ENCODE data around the gene FAH. TPM values are rescaled to one million over a fixed set of nuclear protein-coding genes. Genes with fewer than 3 reads are reported as not detected.

FAH gene
- total and polyA plus RNA-seq, 2 donors (not counting 3 experiments of a cell fraction or from before 2014, with no cell fraction given), result 18.2 to 18.7 TPM

- POLR2A ChIA-PET, result no interaction called here
- H3K9ac ChIP-seq (replicated peaks; ENCODE audit: extremely low read depth, insufficient read depth, low read length), result no peak overlapping the region
- no TSS peak for BruUV-seq (replicated peaks)
- no peaks in the 10 kb centered on the region for H3K9me3 ChIP-seq (replicated peaks; ENCODE audit: control insufficient read depth, insufficient read depth, low read length)
- CTCF ChIA-PET, result interaction anchor here (3.1 kb wide), 1 partner anchor 38 kb away, joined by 12 read pairs; no protein-coding TSS in a partner anchor
- TF ChIP-seq EZH2 (IDR thresholded peaks at IDR 0.05; ENCODE audit: borderline replicate concordance, low read depth, low read length, severe bottlenecking) (no peak), MAX (IDR thresholded peaks at IDR 0.05; ENCODE audit: insufficient read depth, insufficient read length) (no peak), FOS (IDR thresholded peaks at IDR 0.05; ENCODE audit: borderline replicate concordance, insufficient read depth, low read length) (peak; percentile 35), GATA2 (IDR thresholded peaks at IDR 0.05; ENCODE audit: insufficient read depth, insufficient read length, low read depth, low read length) (no peak), CTCF (IDR thresholded peaks at IDR 0.05; ENCODE audit: extremely low read depth in 1 of 2, insufficient read depth in 1 of 2, low read depth in 1 of 2, low read length in 2 of 2) (no peak), POLR2A (IDR thresholded peaks at IDR 0.05; ENCODE audit: low read depth, low read length) (no peak), JUN (IDR thresholded peaks at IDR 0.05; ENCODE audit: borderline replicate concordance, insufficient read depth, insufficient read length, low read depth) (peak; percentile 16), POLR2AphosphoS5 (IDR thresholded peaks at IDR 0.05; ENCODE audit: insufficient read depth, low read depth, low read length) (no peak), MYC (IDR thresholded peaks at IDR 0.05; ENCODE audit: low read depth, low read length) (no peak)
- peaks cover 12% of the 10 kb centered on the region for H3K4me1 ChIP-seq (ENCODE audit: control insufficient read depth, extremely low read depth, insufficient read depth, low read length)
- H4K20me1 ChIP-seq (replicated peaks; ENCODE audit: control insufficient read depth, extremely low read depth, insufficient read depth, low read length), result no peaks in the 10 kb centered on the region
- no peaks in the 10 kb centered on the region for H3K27me3 ChIP-seq (ENCODE audit: control insufficient read depth in 2 of 2, insufficient read depth in 2 of 2, low read length in 2 of 2)
- H2AFZ ChIP-seq (ENCODE audit: low read depth, low read length), result no peak overlapping the region
- DNase-seq (ENCODE audit: low read depth, low spot score) (peak; percentile 51), FAIRE-seq (no peak)
- H3K36me3 ChIP-seq (ENCODE audit: control insufficient read depth in 2 of 2, extremely low read depth in 1 of 2, insufficient read depth in 2 of 2, low read length in 2 of 2), result peaks cover 2 to 5% of the 10 kb centered on the region in 2 experiments
- dilution Hi-C loops (cut with MboI; ENCODE audit: extremely low pct_ligation_motif_present, low sequenced_read_pairs) (no loop called here), intact Hi-C loops (cut with micrococcal nuclease) (no loop called here)
- peak overlapping the region; percentile 26 for H3K27ac ChIP-seq (ENCODE audit: insufficient read depth, low read depth, low read length)
- no peak overlapping the region for H3K4me3 ChIP-seq (replicated peaks in 1 of 3; ENCODE audit: insufficient read depth in 1 of 3, low read depth in 1 of 3, low read length in 3 of 3)
- no peak overlapping the region for H3K4me2 ChIP-seq (ENCODE audit: insufficient read depth, low read length)
- peaks cover 2% of the 10 kb centered on the region for H3K79me2 ChIP-seq (ENCODE audit: control insufficient read depth, insufficient read depth, low read length)
- no peaks in the 10 kb centered on the region for H3K9me1 ChIP-seq (replicated peaks; ENCODE audit: control insufficient read depth, extremely low read depth, insufficient read depth, low read length)
Observed at GRCh38 chr15:80127911-80128310, 24.9 kb upstream of the FAH start.

All from endothelial cell of umbilical vein (primary cell).